Calu3 (cell line): ENCODE results near the gene CAMKMT. TPM values are rescaled to one million over a fixed set of nuclear protein-coding genes. Genes with fewer than 3 reads are reported as not detected.

Experiments
- BruUV-seq: library from RNA; stranded (reverse); fragments of 400-500 nt; replicated peaks from 2 replicates; lab custom pipeline; 2021; lab: Mats Ljungman, UMichigan
- CTCF ChIA-PET: fragments of 300-600 bp; sonication (Branson Sonifier 250); formaldehyde crosslinking; loops from one replicate; lab custom pipeline; 2022; ENCODE audit warnings: antibody characterized with exemption; lab: Charles Lee
- DNase-seq: peaks from one replicate; pipeline ENCODE4 v3.0.0; 2022
- H3K27ac Mint-ChIP-seq: one replicate; pipeline ENCODE4 v1.8.0; 2022; ENCODE audit warnings: mixed read lengths; ENCODE audit not compliant: unreplicated experiment
- H3K27me3 Mint-ChIP-seq: one replicate; pipeline ENCODE4 v1.8.0; 2022; ENCODE audit warnings: mixed read lengths; ENCODE audit not compliant: unreplicated experiment
- H3K36me3 Mint-ChIP-seq: one replicate; pipeline ENCODE4 v1.8.0; 2022; ENCODE audit warnings: mild to moderate bottlenecking, moderate library complexity, mixed read lengths; ENCODE audit not compliant: insufficient read depth, unreplicated experiment
- H3K4me1 Mint-ChIP-seq: one replicate; pipeline ENCODE4 v1.8.0; 2022; ENCODE audit warnings: mild to moderate bottlenecking, low read depth, mixed read lengths; ENCODE audit not compliant: unreplicated experiment
- H3K4me3 Mint-ChIP-seq: one replicate; pipeline ENCODE4 v1.8.0; 2022; ENCODE audit warnings: mild to moderate bottlenecking, low read depth, moderate library complexity, mixed read lengths; ENCODE audit not compliant: unreplicated experiment
- H3K9me3 Mint-ChIP-seq: one replicate; pipeline ENCODE4 v1.8.0; 2022; ENCODE audit warnings: low read depth, mixed read lengths; ENCODE audit not compliant: unreplicated experiment
- CTCF ChIP-seq: fragments of 200-600 bp; IDR thresholded peaks from one replicate; pipeline ENCODE4 v1.8.0; 2022; ENCODE audit warnings: antibody characterized with exemption; ENCODE audit not compliant: unreplicated experiment
- intact Hi-C: fragments of 100-400 bp; cut with micrococcal nuclease; formaldehyde crosslinking; loops from one replicate; pipeline ENCODE4 v1.10.0; 2022; ENCODE audit not compliant: unreplicated experiment
- total RNA-seq: library from RNA; stranded (reverse); gene quantifications from 2 replicates; pipeline ENCODE4 v1.2.3, GENCODE V29; 2022

CAMKMT gene
- total RNA-seq, 1 experiment from 2014 or later = 20.6 TPM

GRCh38 chr2:44533508-44533907, 171.8 kb downstream of the CAMKMT start:
- no peaks in the 10 kb centered on the region for H3K27me3 Mint-ChIP-seq
- TF ChIP-seq CTCF = no peak
- no peak for DNase-seq
- H3K4me1 Mint-ChIP-seq = peaks cover 5% of the 10 kb centered on the region
- no peak overlapping the region for H3K27ac Mint-ChIP-seq
- intact Hi-C loops = no loop called here
- no peaks in the 10 kb centered on the region for H3K9me3 Mint-ChIP-seq
- BruUV-seq = no TSS peak
- H3K4me3 Mint-ChIP-seq = no peak overlapping the region
- H3K36me3 Mint-ChIP-seq = no peaks in the 10 kb centered on the region
- CTCF ChIA-PET = no interaction called here

DNA sequence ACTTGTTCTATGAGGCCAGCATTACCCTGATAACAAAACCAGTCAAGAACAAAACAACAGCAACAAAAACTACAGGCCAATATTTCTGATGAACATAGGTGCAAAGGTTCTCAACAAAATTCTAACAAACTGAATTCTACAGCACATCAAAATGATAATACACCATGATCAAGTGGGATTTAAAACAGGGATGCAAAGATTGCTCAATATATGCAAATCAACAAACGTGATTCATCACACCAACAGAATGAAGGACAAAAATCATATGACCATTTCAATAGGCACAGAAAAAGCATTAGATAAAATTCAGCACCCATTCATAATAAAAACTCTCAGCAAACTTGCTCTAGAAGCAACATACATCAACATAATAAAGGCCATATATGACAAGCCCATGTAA, 173.6 kb downstream of the CAMKMT start:
- DNase-seq = no peak
- no peak overlapping the region for H3K4me3 Mint-ChIP-seq
- intact Hi-C loops = no loop called here
- no peaks in the 10 kb centered on the region for H3K36me3 Mint-ChIP-seq
- no peak overlapping the region for H3K27ac Mint-ChIP-seq
- CTCF ChIA-PET = no interaction called here
- BruUV-seq = no TSS peak
- no peaks in the 10 kb centered on the region for H3K9me3 Mint-ChIP-seq
- no peak for TF ChIP-seq CTCF
- H3K27me3 Mint-ChIP-seq = no peaks in the 10 kb centered on the region
- H3K4me1 Mint-ChIP-seq = no peaks in the 10 kb centered on the region

DNA sequence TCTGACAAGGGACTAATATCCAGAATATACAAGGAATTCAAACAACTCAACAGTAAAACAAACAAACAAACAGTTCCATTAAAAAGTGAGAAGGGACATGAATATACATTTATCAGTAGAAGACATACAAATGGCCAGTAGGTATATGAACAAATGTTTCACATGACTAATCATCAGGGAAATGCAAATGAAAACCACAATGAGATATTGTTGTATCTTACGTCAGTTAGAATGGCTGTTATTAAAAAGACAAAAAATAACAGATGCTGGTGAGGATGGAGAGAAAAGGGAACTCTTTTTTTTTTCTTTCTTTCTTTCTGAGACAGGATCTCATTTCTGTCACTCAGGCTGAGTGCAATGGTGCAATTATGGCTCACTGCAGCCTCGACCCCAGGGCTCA, 175.5 kb downstream of the CAMKMT start:
- H3K27me3 Mint-ChIP-seq = no peaks in the 10 kb centered on the region
- no peak for DNase-seq
- no peak overlapping the region for H3K27ac Mint-ChIP-seq
- H3K9me3 Mint-ChIP-seq = no peaks in the 10 kb centered on the region
- no peaks in the 10 kb centered on the region for H3K36me3 Mint-ChIP-seq
- CTCF ChIA-PET = no interaction called here
- H3K4me1 Mint-ChIP-seq = no peaks in the 10 kb centered on the region
- intact Hi-C loops = no loop called here
- no peak overlapping the region for H3K4me3 Mint-ChIP-seq
- BruUV-seq = no TSS peak
- TF ChIP-seq CTCF = no peak

DNA sequence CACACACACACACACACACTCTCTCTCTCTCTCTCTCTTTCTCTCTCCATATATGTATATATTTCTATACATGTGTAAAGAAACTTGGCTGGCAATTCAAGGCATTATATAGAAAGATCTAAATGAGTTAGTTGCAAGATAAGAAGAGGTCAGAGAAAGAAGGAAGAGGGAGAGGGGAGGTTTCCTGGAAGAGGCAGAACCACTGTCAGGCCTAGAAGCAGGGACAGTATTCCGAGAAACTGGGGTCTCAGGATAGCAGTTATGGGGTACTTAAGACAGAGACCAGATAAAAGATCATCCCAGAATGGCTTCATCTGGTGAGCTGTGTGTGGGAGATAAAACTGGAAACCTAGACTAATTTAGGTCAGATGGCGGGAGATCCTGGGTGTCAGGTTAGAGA, 180.8 kb downstream of the CAMKMT start:
- H3K27ac Mint-ChIP-seq = no peak overlapping the region
- intact Hi-C loops = no loop called here

More for the DNA sequence above, 180.8 kb downstream of the CAMKMT start:
- no TSS peak for BruUV-seq
- DNase-seq = no peak
- TF ChIP-seq CTCF = no peak
- no peaks in the 10 kb centered on the region for H3K27me3 Mint-ChIP-seq
- H3K36me3 Mint-ChIP-seq = no peaks in the 10 kb centered on the region
- no peaks in the 10 kb centered on the region for H3K9me3 Mint-ChIP-seq
- peaks cover 5% of the 10 kb centered on the region for H3K4me1 Mint-ChIP-seq
- H3K4me3 Mint-ChIP-seq = no peak overlapping the region
- CTCF ChIA-PET = no interaction called here
